Kidney (tissue), 14 donors: ENCODE data around the gene NINJ2. TPM values are rescaled to one million over a fixed set of nuclear protein-coding genes. Genes with fewer than 3 reads are reported as not detected.

Experiments
- DNase-seq, 5 donors: peaks; one replicate each; pipeline ENCODE4 v3.0.0-alpha.2; 2013 to 2020
- FAIRE-seq: peaks from 2 replicates; lab custom pipeline; 2012; peaks lifted over from hg19 to GRCh38; lab: Jason Lieb, UNC
- H3K27ac ChIP-seq, 2 donors: one replicate each; pipeline ENCODE4 v1.7.0; 2013; ENCODE audit warnings: low read depth in 2 of 2, low read length in 2 of 2, inconsistent platforms in 1 of 2
- H3K27me3 ChIP-seq: one replicate; pipeline ENCODE4 v1.7.1; 2013; ENCODE audit warnings: low read length, inconsistent platforms; ENCODE audit not compliant: control insufficient read depth, insufficient read depth
- H3K36me3 ChIP-seq, 3 donors: one replicate each; pipeline versions ENCODE4 v1.7.0 to v1.7.1; 2013; ENCODE audit warnings: low read length in 3 of 3, control low read depth in 1 of 3, inconsistent platforms in 1 of 3; ENCODE audit not compliant: insufficient read depth in 3 of 3, control insufficient read depth in 2 of 3
- H3K4me1 ChIP-seq, 3 donors: one replicate each; pipeline versions ENCODE4 v1.7.0 to v1.7.1; 2013; ENCODE audit warnings: low read length in 3 of 3, inconsistent platforms in 1 of 3, low read depth in 1 of 3; ENCODE audit not compliant: control insufficient read depth in 2 of 3, insufficient read depth in 2 of 3
- H3K4me3 ChIP-seq, 3 donors: one replicate each; pipeline versions ENCODE4 v1.7.0 to v1.8.1; 2013; ENCODE audit warnings: low read length in 3 of 3, control low read depth in 1 of 3, inconsistent platforms in 1 of 3
- H3K9ac ChIP-seq, 3 donors: one replicate each; pipeline versions ENCODE4 v1.7.0 to v1.7.1; 2013; ENCODE audit warnings: low read length in 3 of 3, control low read depth in 1 of 3, inconsistent platforms in 1 of 3
- H3K9me3 ChIP-seq, 3 donors: one replicate each; pipeline versions ENCODE4 v1.7.0 to v1.7.1; 2013; ENCODE audit warnings: low read length in 3 of 3, control low read depth in 1 of 3, inconsistent platforms in 1 of 3; ENCODE audit not compliant: control insufficient read depth in 2 of 3, insufficient read depth in 1 of 3
- intact Hi-C: fragments of 100-400 bp; cut with DNase I; formaldehyde crosslinking; loops from one replicate; pipeline ENCODE4 v1.11.1; 2022
- polyA plus RNA-seq: library from polyadenylated mRNA; stranded (reverse); fragments of 350-450 nt; fragmentation: Illumina TruSeq; extraction: RNeasy Lipid Tissue Mini Kit (QIAGEN cat#74804); gene quantifications from one replicate; pipeline ENCODE4 v1.2.3, GENCODE V29; 2014; ENCODE audit warnings: low read depth, low replicate concordance; ENCODE audit not compliant: insufficient read depth
- total RNA-seq: library from RNA; stranded (reverse); fragmentation: NEBNext Ultra II Directional; extraction: Animal tissue kit (Norgen Biotek cat#: 25700); gene quantifications from one replicate; pipeline ENCODE4 v1.2.1, GENCODE V29; 2021
- TF ChIP-seq, protein P1 (sequence below): IDR thresholded peaks from 3 replicates; pipeline ENCODE4 v1.5.1; 2012; ENCODE audit warnings: mild to moderate bottlenecking, moderate library complexity, borderline replicate concordance; ENCODE audit not compliant: insufficient read depth; ENCODE audit errors: extremely low read depth
- donor health status: control.
- donor health status: control.
- donor health status: control.
- donor health status: control.
- donor health status: control.
- donor health status: DM: yes; HTN: yes; CAD: no.
- donor health status: Normal renal cell carcinoma (clear cell type).

The NINJ2 gene
- total and polyA plus RNA-seq, 2 donors from 2014 or later, result 0.69 to 2.8 TPM

DNA sequence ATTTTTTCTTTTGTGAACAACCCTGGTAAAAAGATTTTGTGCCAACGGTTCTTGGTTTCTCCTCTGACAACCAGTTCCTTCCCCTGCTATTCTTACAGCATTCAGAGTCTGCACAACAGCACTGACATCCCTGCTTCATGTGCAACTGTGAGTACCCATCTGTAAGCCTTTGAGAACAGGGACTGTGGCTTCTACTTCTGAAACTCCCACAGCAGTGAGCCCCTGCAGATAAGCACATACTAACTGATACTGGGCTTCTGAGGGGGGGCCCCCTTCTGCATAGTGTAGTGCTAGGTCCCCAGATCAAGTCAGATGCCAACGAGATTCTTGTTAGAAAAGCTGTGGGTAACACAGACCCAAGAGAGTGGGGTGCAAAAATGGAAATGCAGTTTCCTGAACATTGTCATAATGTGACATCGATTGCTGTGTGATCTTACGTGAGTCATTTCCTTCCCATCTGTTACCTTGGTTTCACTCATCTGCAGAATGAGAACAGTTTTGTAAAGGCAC is 11.1 kb upstream of the NINJ2 start:
- DNase-seq, result no peak
- intact Hi-C loops, result no loop called here
- Histone ChIP-seq H3K36me3 (no peaks in the 10 kb centered on the region), H3K4me1 (no peaks in the 10 kb centered on the region), H3K27me3 (no peaks in the 10 kb centered on the region), H3K9me3 (no peaks in the 10 kb centered on the region), H3K4me3 (no peak overlapping the region), H3K9ac (no peak overlapping the region), H3K27ac (no peak overlapping the region)
- TF ChIP-seq, protein P1, sequence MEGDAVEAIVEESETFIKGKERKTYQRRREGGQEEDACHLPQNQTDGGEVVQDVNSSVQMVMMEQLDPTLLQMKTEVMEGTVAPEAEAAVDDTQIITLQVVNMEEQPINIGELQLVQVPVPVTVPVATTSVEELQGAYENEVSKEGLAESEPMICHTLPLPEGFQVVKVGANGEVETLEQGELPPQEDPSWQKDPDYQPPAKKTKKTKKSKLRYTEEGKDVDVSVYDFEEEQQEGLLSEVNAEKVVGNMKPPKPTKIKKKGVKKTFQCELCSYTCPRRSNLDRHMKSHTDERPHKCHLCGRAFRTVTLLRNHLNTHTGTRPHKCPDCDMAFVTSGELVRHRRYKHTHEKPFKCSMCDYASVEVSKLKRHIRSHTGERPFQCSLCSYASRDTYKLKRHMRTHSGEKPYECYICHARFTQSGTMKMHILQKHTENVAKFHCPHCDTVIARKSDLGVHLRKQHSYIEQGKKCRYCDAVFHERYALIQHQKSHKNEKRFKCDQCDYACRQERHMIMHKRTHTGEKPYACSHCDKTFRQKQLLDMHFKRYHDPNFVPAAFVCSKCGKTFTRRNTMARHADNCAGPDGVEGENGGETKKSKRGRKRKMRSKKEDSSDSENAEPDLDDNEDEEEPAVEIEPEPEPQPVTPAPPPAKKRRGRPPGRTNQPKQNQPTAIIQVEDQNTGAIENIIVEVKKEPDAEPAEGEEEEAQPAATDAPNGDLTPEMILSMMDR, result no peak
- no peak for FAIRE-seq

DNA sequence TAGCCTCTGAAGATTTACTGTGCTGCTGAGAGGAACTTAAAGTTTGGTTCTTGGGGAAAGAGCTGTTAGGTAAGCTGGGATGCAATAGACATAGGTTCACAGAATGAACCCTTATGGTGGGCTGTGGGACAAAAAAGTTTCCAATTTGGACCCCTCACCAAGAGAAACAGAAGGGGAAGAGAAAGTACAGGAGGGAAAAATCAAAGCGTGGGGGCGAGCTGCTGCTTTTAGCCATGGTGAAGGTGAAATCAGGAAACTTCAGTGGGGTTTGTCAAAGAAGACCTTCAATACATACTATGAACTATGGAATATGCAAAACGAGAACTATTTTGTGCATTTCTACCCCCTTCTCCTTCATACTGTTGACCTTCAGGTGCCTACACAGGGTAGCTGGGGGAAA is 10.6 kb upstream of the NINJ2 start:
- no peak for FAIRE-seq
- TF ChIP-seq, protein P1, result no peak

DNA sequence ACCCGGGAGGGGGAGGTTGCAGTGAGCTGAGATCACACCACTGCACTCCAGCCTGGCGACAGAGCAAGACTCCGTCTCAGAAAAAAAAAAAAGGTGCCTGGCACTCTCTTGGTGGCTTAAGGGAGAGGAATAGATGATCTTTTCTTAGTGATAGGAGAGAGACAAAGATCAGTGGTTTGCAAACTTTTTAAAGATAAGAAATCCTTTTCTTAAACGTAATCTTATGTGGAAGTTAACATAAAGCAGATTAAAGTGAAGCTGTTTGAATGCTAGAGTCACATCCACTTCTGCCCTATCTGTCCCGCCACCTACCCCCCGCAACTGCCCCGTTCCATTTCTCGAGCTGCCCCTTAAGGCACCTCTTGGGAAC is 6.3 kb upstream of the NINJ2 start:
- intact Hi-C loops, result no loop called here
- TF ChIP-seq, protein P1, result no peak
- no peaks in the 10 kb centered on the region for H3K9me3 ChIP-seq
- no peak overlapping the region for H3K9ac ChIP-seq
- FAIRE-seq (no peak), DNase-seq (no peak)
- H3K4me1 ChIP-seq, result no peaks in the 10 kb centered on the region
- no peaks in the 10 kb centered on the region for H3K27me3 ChIP-seq
- no peak overlapping the region for H3K4me3 ChIP-seq
- no peak overlapping the region for H3K27ac ChIP-seq
- no peaks in the 10 kb centered on the region for H3K36me3 ChIP-seq

More for the DNA sequence above, 10.6 kb upstream of the NINJ2 start:
- Histone ChIP-seq H3K9ac (no peak overlapping the region), H3K36me3 (no peaks in the 10 kb centered on the region), H3K9me3 (no peaks in the 10 kb centered on the region), H3K27me3 (no peaks in the 10 kb centered on the region), H3K4me1 (no peaks in the 10 kb centered on the region), H3K27ac (no peak overlapping the region), H3K4me3 (no peak overlapping the region)
- intact Hi-C loops, result no loop called here
- DNase-seq, result no peak

DNA sequence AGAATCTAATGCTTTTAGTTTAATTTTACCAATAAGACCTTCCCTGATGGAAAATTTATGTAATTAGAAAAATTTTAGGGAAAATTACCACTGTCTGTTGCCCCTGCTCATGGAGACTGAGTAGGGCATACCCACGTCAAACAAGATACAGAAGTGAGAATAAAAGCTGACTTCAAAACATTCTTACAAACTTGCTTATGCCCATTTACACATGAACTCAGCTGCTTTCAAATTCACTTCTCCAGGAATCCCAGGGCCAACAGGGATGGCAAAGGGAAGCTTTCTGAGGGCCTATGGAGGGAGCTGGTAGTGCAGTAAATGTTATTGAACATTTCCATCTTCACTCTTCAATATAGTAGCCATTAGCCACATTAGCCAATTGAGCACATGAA is 4.8 kb upstream of the NINJ2 start:
- Histone ChIP-seq H3K4me3 (no peak overlapping the region), H3K9ac (no peak overlapping the region), H3K4me1 (peaks cover 0 to 4% (median 0%) of the 10 kb centered on the region in 3 donors), H3K9me3 (no peaks in the 10 kb centered on the region), H3K27ac (no peak overlapping the region), H3K27me3 (no peaks in the 10 kb centered on the region), H3K36me3 (no peaks in the 10 kb centered on the region)
- DNase-seq (no peak), FAIRE-seq (no peak)
- TF ChIP-seq, protein P1, result no peak
- intact Hi-C loops, result no loop called here
